HL-60 (cell line): Measurements from ENCODE around the gene TRABD.

Experiments used
- DNase-seq, 2 experiments: peaks; one replicate each; pipeline ENCODE4 v3.0.0-alpha.2; 2010 to 2020; ENCODE audit warnings: low read depth in 1 of 2, low spot score in 1 of 2
- H3K27ac ChIP-seq: fragments of 250-450 bp; sonication (Bioruptor Pico); replicated peaks from 2 replicates; pipeline ENCODE4 v1.5.1; 2020; ENCODE audit warnings: mild to moderate bottlenecking, moderate library complexity
- H3K27me3 ChIP-seq: fragments of 250-450 bp; sonication (Bioruptor Pico); 2 replicates; pipeline ENCODE4 v1.5.1; 2021; ENCODE audit warnings: mild to moderate bottlenecking, moderate library complexity; ENCODE audit not compliant: insufficient read depth, poor library complexity, severe bottlenecking
- H3K4me3 ChIP-seq: replicated peaks from 2 replicates; pipeline ENCODE4 v1.5.1; 2011; ENCODE audit warnings: mild to moderate bottlenecking, control low read depth, low read length; ENCODE audit not compliant: insufficient read depth
- GABPA ChIP-seq: IDR thresholded peaks from 2 replicates; pipeline ENCODE4 v1.6.1; 2012; ENCODE audit warnings: low read depth
- POLR2AphosphoS5 ChIP-seq: IDR thresholded peaks from 2 replicates; pipeline ENCODE4 v1.6.1; 2012; ENCODE audit warnings: low read depth
- SPI1 ChIP-seq: IDR thresholded peaks from 2 replicates; pipeline ENCODE4 v1.6.1; 2012; ENCODE audit warnings: low read depth, mild to moderate bottlenecking, borderline replicate concordance
- TF ChIP-seq, protein P1 (sequence below): IDR thresholded peaks from one replicate; pipeline ENCODE4 v1.5.1; 2011; ENCODE audit warnings: low read length, control low read depth, inconsistent platforms; ENCODE audit not compliant: insufficient read depth
- TF ChIP-seq, protein P2 (sequence below): IDR thresholded peaks from 2 replicates; pipeline ENCODE4 v1.6.1; 2012; ENCODE audit warnings: low read depth; ENCODE audit not compliant: insufficient replicate concordance

Gene TRABD

DNA sequence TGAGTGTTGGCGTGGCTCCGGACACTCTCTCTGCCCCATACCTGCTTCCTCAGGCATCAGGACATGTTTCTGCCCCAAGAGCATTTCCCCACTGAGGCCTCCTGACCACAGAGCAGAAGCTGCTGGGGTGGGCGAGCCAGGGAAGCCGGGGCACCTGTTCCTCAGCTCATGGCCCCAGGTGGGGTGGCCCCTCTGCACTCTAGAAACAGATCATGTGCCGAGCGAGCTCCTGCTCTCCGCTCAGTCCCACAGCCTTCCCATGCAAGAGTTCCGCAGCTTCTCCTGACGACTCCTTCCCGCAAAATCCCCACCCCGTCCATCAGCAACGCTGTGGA, 37.6 kb upstream of the TRABD start:
- Histone ChIP-seq H3K27ac (peak overlapping the region; percentile 76), H3K27me3 (no peaks in the 10 kb centered on the region), H3K4me3 (no peak overlapping the region)
- DNase-seq: peak in 1 of 2 experiments; percentile 32
- TF ChIP-seq, protein P1, sequence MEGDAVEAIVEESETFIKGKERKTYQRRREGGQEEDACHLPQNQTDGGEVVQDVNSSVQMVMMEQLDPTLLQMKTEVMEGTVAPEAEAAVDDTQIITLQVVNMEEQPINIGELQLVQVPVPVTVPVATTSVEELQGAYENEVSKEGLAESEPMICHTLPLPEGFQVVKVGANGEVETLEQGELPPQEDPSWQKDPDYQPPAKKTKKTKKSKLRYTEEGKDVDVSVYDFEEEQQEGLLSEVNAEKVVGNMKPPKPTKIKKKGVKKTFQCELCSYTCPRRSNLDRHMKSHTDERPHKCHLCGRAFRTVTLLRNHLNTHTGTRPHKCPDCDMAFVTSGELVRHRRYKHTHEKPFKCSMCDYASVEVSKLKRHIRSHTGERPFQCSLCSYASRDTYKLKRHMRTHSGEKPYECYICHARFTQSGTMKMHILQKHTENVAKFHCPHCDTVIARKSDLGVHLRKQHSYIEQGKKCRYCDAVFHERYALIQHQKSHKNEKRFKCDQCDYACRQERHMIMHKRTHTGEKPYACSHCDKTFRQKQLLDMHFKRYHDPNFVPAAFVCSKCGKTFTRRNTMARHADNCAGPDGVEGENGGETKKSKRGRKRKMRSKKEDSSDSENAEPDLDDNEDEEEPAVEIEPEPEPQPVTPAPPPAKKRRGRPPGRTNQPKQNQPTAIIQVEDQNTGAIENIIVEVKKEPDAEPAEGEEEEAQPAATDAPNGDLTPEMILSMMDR: no peak
- TF ChIP-seq SPI1 (no peak), POLR2AphosphoS5 (no peak), GABPA (no peak)
- TF ChIP-seq, protein P2, sequence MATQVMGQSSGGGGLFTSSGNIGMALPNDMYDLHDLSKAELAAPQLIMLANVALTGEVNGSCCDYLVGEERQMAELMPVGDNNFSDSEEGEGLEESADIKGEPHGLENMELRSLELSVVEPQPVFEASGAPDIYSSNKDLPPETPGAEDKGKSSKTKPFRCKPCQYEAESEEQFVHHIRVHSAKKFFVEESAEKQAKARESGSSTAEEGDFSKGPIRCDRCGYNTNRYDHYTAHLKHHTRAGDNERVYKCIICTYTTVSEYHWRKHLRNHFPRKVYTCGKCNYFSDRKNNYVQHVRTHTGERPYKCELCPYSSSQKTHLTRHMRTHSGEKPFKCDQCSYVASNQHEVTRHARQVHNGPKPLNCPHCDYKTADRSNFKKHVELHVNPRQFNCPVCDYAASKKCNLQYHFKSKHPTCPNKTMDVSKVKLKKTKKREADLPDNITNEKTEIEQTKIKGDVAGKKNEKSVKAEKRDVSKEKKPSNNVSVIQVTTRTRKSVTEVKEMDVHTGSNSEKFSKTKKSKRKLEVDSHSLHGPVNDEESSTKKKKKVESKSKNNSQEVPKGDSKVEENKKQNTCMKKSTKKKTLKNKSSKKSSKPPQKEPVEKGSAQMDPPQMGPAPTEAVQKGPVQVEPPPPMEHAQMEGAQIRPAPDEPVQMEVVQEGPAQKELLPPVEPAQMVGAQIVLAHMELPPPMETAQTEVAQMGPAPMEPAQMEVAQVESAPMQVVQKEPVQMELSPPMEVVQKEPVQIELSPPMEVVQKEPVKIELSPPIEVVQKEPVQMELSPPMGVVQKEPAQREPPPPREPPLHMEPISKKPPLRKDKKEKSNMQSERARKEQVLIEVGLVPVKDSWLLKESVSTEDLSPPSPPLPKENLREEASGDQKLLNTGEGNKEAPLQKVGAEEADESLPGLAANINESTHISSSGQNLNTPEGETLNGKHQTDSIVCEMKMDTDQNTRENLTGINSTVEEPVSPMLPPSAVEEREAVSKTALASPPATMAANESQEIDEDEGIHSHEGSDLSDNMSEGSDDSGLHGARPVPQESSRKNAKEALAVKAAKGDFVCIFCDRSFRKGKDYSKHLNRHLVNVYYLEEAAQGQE: no peak

DNA sequence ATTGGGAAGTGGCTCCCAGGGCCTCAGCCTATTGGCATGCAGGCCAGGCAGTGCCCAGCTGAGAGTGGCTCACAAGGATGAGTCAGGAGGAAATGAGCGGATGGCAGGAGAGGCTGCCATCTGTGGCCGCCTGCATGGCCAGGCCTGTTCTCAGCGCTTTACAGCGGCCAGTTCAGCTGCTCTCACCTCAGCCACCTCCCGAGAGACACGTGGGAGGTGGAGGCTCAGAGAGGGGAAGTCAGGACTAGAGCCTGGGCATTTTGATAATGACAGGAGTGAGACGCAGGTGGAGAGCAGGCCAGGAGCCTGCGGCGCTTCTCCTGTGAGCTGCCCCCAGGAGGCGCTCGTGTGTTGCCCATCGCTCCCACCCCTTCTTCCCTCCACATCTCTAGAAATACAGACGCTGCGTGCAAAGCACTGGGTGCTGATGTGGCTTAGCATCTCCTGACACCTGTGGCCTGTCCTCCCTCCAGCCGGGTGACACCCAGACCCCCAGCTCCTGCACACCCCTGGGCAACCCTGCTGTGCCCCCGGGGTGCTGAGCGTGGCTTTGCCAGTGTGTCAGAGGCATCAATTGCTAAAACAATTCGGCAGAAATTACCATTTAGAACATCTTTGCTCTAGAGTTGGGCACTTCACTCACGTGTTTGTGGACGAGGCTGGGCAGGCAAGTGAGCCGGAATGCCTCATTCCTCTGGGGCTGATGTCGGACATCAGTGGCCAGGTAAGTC, 36.6 kb upstream of the TRABD start:
- peak overlapping the region; percentile 76 for H3K27ac ChIP-seq
- H3K27me3 ChIP-seq: no peaks in the 10 kb centered on the region
- DNase-seq: peak; percentile 86
- TF ChIP-seq GABPA (no peak), POLR2AphosphoS5 (no peak), SPI1 (peak; percentile 86; the same call in 1 of the 2 replicates)
- TF ChIP-seq, protein P2: no peak
- TF ChIP-seq, protein P1: peak; percentile 98
- H3K4me3 ChIP-seq: no peak overlapping the region

DNA sequence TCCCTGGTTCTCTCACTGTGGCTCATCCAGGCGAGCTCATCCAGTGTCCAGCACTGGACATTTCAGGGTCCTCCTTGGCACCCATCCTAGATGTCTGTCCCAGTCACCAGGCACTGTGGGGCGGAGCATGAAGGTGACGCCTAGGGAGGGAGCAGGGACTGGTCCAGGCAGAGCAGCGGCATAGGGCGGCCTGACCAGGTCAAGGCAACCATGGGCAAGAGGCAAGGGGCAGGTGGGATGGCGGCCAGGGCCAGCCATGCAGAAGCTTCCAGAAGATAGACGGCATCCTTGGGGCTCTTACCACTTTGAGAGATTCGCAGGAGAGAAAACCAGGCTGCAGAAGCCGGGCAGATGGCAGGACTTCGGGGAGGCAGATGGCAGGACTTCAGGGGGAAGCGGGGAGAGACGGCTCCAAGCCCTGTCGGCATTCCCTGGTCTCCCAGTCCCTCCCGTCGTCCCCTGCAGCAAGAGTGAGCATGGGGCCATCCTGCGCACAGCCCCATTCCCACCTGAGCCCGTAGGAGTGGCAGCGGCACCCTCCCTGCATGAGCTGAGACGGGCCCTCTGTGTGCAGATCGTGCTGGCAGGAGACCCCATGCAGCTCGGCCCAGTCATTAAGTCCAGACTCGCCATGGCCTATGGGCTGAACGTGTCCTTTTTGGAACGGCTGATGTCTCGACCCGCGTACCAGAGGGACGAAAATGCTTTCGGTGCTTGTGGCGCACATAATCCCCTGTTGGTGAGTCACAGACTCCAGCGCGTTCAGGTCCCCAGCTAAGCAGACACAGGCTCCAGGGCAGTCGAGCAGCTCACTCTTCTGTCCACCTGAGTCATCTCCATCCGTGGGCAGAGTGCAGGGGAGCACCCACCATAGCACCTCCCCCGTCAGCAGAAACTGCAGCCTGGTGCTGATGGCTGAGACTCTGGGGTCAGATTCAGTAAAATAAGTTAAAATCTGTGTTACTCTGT, 35.3 kb upstream of the TRABD start:
- Histone ChIP-seq H3K27me3 (no peaks in the 10 kb centered on the region), H3K4me3 (no peak overlapping the region), H3K27ac (no peak overlapping the region)
- no peak for DNase-seq
- no peak for TF ChIP-seq POLR2AphosphoS5
